Ovary (tissue), 3 donors: ENCODE data around the gene HBP1.

Experiments
- CTCF ChIP-seq, 3 donors: fragments of 450-650 bp in 2 of 3; fragments of 200-600 bp in 1 of 3; IDR thresholded peaks; one replicate each; pipeline versions ENCODE4 v1.5.1 to v1.8.0; 2016 to 2022; ENCODE audit warnings: antibody characterized with exemption in 3 of 3, mild to moderate bottlenecking in 1 of 3
- EP300 ChIP-seq: sonication (generic); formaldehyde crosslinking; IDR thresholded peaks from one replicate; pipeline ENCODE4 v1.6.1; 2017; ENCODE audit warnings: antibody characterized with exemption
- POLR2A ChIP-seq: fragments of 450-650 bp; IDR thresholded peaks from one replicate; pipeline ENCODE4 v1.6.1; 2017; ENCODE audit warnings: antibody characterized with exemption, mild to moderate bottlenecking, moderate library complexity
- donor health status: DM: no; HTN: no; CAD: no.

GRCh38 chr7:107145067-107145838 lies 23.6 kb upstream of the HBP1 start:
- TF ChIP-seq POLR2A (no peak), CTCF (IDR thresholded peaks at IDR 0.05) (no peak), EP300 (no peak)
